ENCODE measurements around the gene DNM3.

DNA sequence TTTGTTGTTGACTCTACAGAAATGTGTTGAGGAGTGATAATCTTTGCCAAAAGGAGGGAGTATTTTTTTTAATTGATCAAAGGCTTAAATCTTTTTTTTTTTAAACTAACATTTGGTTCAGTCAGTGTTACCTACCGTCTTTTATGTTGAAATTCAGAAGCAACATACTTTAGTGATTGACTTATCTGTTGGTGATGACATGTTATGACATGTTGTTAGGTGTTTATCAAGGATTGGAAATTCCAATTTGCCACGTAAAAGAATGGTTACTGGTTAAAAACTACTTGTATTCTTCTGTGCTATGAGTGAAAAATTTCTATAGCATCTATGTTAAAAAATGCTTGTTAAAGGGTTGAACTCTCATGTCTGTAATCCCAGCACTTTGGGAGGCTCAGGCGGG, 61.2 kb downstream of the DNM3 start:
- TF ChIP-seq, protein P1, sequence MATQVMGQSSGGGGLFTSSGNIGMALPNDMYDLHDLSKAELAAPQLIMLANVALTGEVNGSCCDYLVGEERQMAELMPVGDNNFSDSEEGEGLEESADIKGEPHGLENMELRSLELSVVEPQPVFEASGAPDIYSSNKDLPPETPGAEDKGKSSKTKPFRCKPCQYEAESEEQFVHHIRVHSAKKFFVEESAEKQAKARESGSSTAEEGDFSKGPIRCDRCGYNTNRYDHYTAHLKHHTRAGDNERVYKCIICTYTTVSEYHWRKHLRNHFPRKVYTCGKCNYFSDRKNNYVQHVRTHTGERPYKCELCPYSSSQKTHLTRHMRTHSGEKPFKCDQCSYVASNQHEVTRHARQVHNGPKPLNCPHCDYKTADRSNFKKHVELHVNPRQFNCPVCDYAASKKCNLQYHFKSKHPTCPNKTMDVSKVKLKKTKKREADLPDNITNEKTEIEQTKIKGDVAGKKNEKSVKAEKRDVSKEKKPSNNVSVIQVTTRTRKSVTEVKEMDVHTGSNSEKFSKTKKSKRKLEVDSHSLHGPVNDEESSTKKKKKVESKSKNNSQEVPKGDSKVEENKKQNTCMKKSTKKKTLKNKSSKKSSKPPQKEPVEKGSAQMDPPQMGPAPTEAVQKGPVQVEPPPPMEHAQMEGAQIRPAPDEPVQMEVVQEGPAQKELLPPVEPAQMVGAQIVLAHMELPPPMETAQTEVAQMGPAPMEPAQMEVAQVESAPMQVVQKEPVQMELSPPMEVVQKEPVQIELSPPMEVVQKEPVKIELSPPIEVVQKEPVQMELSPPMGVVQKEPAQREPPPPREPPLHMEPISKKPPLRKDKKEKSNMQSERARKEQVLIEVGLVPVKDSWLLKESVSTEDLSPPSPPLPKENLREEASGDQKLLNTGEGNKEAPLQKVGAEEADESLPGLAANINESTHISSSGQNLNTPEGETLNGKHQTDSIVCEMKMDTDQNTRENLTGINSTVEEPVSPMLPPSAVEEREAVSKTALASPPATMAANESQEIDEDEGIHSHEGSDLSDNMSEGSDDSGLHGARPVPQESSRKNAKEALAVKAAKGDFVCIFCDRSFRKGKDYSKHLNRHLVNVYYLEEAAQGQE (IDR thresholded peaks at IDR 0.05; ENCODE audit: unreplicated experiment): no peak
- TF ChIP-seq, protein P2, sequence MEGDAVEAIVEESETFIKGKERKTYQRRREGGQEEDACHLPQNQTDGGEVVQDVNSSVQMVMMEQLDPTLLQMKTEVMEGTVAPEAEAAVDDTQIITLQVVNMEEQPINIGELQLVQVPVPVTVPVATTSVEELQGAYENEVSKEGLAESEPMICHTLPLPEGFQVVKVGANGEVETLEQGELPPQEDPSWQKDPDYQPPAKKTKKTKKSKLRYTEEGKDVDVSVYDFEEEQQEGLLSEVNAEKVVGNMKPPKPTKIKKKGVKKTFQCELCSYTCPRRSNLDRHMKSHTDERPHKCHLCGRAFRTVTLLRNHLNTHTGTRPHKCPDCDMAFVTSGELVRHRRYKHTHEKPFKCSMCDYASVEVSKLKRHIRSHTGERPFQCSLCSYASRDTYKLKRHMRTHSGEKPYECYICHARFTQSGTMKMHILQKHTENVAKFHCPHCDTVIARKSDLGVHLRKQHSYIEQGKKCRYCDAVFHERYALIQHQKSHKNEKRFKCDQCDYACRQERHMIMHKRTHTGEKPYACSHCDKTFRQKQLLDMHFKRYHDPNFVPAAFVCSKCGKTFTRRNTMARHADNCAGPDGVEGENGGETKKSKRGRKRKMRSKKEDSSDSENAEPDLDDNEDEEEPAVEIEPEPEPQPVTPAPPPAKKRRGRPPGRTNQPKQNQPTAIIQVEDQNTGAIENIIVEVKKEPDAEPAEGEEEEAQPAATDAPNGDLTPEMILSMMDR (conservative IDR thresholded peaks at IDR 0.05; ENCODE audit: low read depth in 2 of 2): no peak
- TF ChIP-seq POLR2AphosphoS5 (IDR thresholded peaks at IDR 0.05; ENCODE audit: low read depth) (no peak), EZH2 (IDR thresholded peaks at IDR 0.05; ENCODE audit: low read depth, unreplicated experiment) (no peak), ZNF114 (CRISPR knock-in tag; IDR thresholded peaks at IDR 0.05) (no peak)
